CD14-positive monocyte (primary cell): ENCODE data around the gene MCU. TPM values are rescaled to one million over a fixed set of nuclear protein-coding genes. Genes with fewer than 3 reads are reported as not detected.

Experiments
- DNase-seq, 3 donors: peaks; one replicate each; pipeline ENCODE4 v3.0.0-alpha.2; 2011 to 2022
- H2AFZ ChIP-seq: 2 replicates; pipeline ENCODE4 v1.6.0; 2012; ENCODE audit warnings: mild to moderate bottlenecking, low read depth, low read length, inconsistent platforms; ENCODE audit not compliant: insufficient read depth, poor library complexity, severe bottlenecking
- H3K27ac ChIP-seq, 2 donors: 1 replicate in 1 of 2; 2 replicates in 1 of 2; pipeline ENCODE4 v1.5.1; 2012 to 2013; ENCODE audit warnings: low read length in 2 of 2, control low read depth in 1 of 2, inconsistent platforms in 1 of 2, low read depth in 1 of 2, mild to moderate bottlenecking in 1 of 2
- H3K27me3 ChIP-seq, 2 donors: one replicate each; pipeline versions ENCODE4 v1.6.0 to v1.6.1; 2011 to 2013; ENCODE audit warnings: low read length in 2 of 2; ENCODE audit not compliant: control insufficient read depth in 2 of 2, insufficient read depth in 2 of 2
- H3K36me3 ChIP-seq, 2 donors: replicated peaks in 1 of 2; 1 replicate in 1 of 2; 2 replicates in 1 of 2; pipeline versions ENCODE4 v1.5.1 to v1.6.1; 2012 to 2013; ENCODE audit warnings: low read length in 2 of 2, control low read depth in 1 of 2, inconsistent platforms in 1 of 2, mild to moderate bottlenecking in 1 of 2; ENCODE audit not compliant: insufficient read depth in 2 of 2, control insufficient read depth in 1 of 2
- H3K4me1 ChIP-seq, 2 donors: 1 replicate in 1 of 2; 2 replicates in 1 of 2; pipeline versions ENCODE4 v1.5.1 to v1.6.1; 2012 to 2013; ENCODE audit warnings: low read length in 2 of 2, control low read depth in 1 of 2, inconsistent platforms in 1 of 2, mild to moderate bottlenecking in 1 of 2, moderate library complexity in 1 of 2; ENCODE audit not compliant: insufficient read depth in 2 of 2, control insufficient read depth in 1 of 2
- H3K4me2 ChIP-seq: replicated peaks from 2 replicates; pipeline ENCODE3; 2012; ENCODE audit warnings: low read length, moderate library complexity, mild to moderate bottlenecking; ENCODE audit not compliant: poor library complexity, severe bottlenecking; ENCODE audit errors: extremely low read depth
- H3K4me3 ChIP-seq, 3 experiments: fragments of 200-600 bp in 1 of 3; sonication (generic) in 1 of 3; replicated peaks in 1 of 3; 1 replicate in 2 of 3; 2 replicates in 1 of 3; pipeline ENCODE4 v1.5.1; 2011 to 2013; ENCODE audit warnings: low read length in 3 of 3, mild to moderate bottlenecking in 3 of 3, control low read depth in 2 of 3, low read depth in 2 of 3, inconsistent platforms in 1 of 3, moderate library complexity in 1 of 3
- H3K79me2 ChIP-seq: 2 replicates; pipeline ENCODE4 v1.6.0; 2012; ENCODE audit warnings: mild to moderate bottlenecking, control low read depth, inconsistent platforms, low read length, moderate library complexity; ENCODE audit not compliant: insufficient read depth
- H3K9ac ChIP-seq: 2 replicates; pipeline ENCODE4 v1.6.0; 2017; ENCODE audit warnings: low read length, mild to moderate bottlenecking; ENCODE audit not compliant: insufficient read depth, poor library complexity, severe bottlenecking
- H3K9me3 ChIP-seq, 2 donors: replicated peaks in 1 of 2; 1 replicate in 1 of 2; 2 replicates in 1 of 2; pipeline versions ENCODE4 v1.5.1 to v1.6.1; 2012 to 2013; ENCODE audit warnings: low read length in 2 of 2, control low read depth in 1 of 2; ENCODE audit not compliant: control insufficient read depth in 1 of 2, insufficient read depth in 1 of 2
- H4K20me1 ChIP-seq: 2 replicates; pipeline ENCODE4 v1.6.0; 2012; ENCODE audit warnings: mild to moderate bottlenecking, low read length, control low read depth, moderate library complexity; ENCODE audit not compliant: insufficient read depth
- H3K27ac Mint-ChIP-seq, 7 donors: one replicate each; pipeline ENCODE4 v1.8.0; 2020; ENCODE audit warnings: mild to moderate bottlenecking in 7 of 7, mixed read lengths in 7 of 7, moderate library complexity in 6 of 7, inconsistent platforms in 2 of 7
- H3K27me3 Mint-ChIP-seq, 3 donors: one replicate each; pipeline ENCODE4 v1.8.0; 2021 to 2022; ENCODE audit warnings: low read depth in 3 of 3, mild to moderate bottlenecking in 3 of 3, mixed read lengths in 3 of 3, moderate library complexity in 3 of 3, inconsistent platforms in 1 of 3
- H3K36me3 Mint-ChIP-seq, 2 donors: one replicate each; pipeline ENCODE4 v1.8.0; 2020; ENCODE audit warnings: mixed read lengths in 2 of 2, inconsistent platforms in 1 of 2, mild to moderate bottlenecking in 1 of 2
- H3K4me1 Mint-ChIP-seq: one replicate; pipeline ENCODE4 v1.8.0; 2020; ENCODE audit warnings: mild to moderate bottlenecking, mixed read lengths
- H3K4me3 Mint-ChIP-seq, 2 donors: one replicate each; pipeline ENCODE4 v1.8.0; 2020; ENCODE audit warnings: mild to moderate bottlenecking in 2 of 2, mixed read lengths in 2 of 2, moderate library complexity in 1 of 2
- H3K9me3 Mint-ChIP-seq, 7 donors: one replicate each; pipeline ENCODE4 v1.8.0; 2020 to 2022; ENCODE audit warnings: mixed read lengths in 7 of 7, mild to moderate bottlenecking in 6 of 7, moderate library complexity in 6 of 7, inconsistent platforms in 2 of 7
- WGBS: methylation state at CpG from one replicate; pipeline ENCODE4 v1.1.5; 2013; ENCODE audit warnings: missing lambda C conversion rate; ENCODE audit not compliant: insufficient coverage; 5-methylcytosine and 5-hydroxymethylcytosine counted together
- intact Hi-C, 2 donors: fragments of 100-400 bp; cut with micrococcal nuclease; formaldehyde crosslinking; loops; one replicate each; pipeline versions ENCODE4 v1.15.0 to v1.15.1; 2023
- polyA plus RNA-seq, 3 donors: library from polyadenylated mRNA; depleted of rRNA in 1 of 3; unstranded in 2 of 3; stranded (reverse) in 1 of 3; fragments of 300-500 nt in 2 of 3; fragments of >200 nt in 1 of 3; fragmentation: Illumina TruSeq in 2 of 3; gene quantifications; 1 replicate in 2 of 3; 2 replicates in 1 of 3; pipeline ENCODE4 v1.2.3, GENCODE V29; 2012 to 2021
- TF ChIP-seq, protein P1 (sequence below): fragments of 200-600 bp; IDR thresholded peaks from one replicate; pipeline ENCODE4 v1.8.0; 2022; ENCODE audit warnings: antibody characterized with exemption, mild to moderate bottlenecking

Gene MCU
- polyA plus RNA-seq, 3 donors = 11.7 to 23.1 (median 16.5) TPM

DNA sequence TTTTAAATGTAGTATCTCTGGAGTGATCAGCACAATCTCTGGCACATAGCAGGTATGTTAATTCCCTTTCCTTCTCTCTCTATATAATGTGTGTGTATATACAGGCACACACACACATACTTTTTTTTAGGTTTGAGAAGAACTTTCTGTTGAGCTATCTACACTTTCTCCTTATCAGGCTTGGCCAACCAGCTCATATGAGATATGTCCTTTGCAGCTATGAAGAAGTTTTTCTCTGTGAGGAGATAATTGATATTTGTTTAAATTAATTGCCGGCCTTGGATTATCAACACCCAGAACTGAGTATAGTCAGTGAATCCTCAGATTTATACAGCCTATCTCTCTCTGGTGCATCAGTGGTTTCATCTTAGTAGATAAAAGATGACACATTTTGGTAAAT lies 2.3 kb upstream of the MCU start:
- intact Hi-C loops = loop anchor here (5.0 to 10.0 kb wide), 2 partner anchors 62 to 325 kb away; partner anchors contain the start of gene MICU1 (in 2 of the 2)
- Histone ChIP-seq H3K4me2 (no peak overlapping the region), H3K4me3 (no peak overlapping the region), H2AFZ (no peak overlapping the region), H4K20me1 (peaks cover 12% of the 10 kb centered on the region), H3K4me1 (peaks cover 31 to 35% of the 10 kb centered on the region in 2 donors), H3K36me3 (no peaks in the 10 kb centered on the region), H3K27ac (no peak overlapping the region), H3K79me2 (peaks cover 26% of the 10 kb centered on the region), H3K9me3 (no peaks in the 10 kb centered on the region), H3K27me3 (no peaks in the 10 kb centered on the region), H3K9ac (no peak overlapping the region)
- no peak for DNase-seq
- Mint-ChIP-seq H3K4me1 (peaks cover 35% of the 10 kb centered on the region), H3K36me3 (no peaks in the 10 kb centered on the region), H3K9me3 (no peaks in the 10 kb centered on the region), H3K27me3 (peaks cover 0 to 1% (median 0%) of the 10 kb centered on the region in 3 donors), H3K27ac (no peak overlapping the region), H3K4me3 (no peak overlapping the region)
- no CpG with 5 or more reads among the region's 1 CpG for WGBS
- TF ChIP-seq, protein P1, sequence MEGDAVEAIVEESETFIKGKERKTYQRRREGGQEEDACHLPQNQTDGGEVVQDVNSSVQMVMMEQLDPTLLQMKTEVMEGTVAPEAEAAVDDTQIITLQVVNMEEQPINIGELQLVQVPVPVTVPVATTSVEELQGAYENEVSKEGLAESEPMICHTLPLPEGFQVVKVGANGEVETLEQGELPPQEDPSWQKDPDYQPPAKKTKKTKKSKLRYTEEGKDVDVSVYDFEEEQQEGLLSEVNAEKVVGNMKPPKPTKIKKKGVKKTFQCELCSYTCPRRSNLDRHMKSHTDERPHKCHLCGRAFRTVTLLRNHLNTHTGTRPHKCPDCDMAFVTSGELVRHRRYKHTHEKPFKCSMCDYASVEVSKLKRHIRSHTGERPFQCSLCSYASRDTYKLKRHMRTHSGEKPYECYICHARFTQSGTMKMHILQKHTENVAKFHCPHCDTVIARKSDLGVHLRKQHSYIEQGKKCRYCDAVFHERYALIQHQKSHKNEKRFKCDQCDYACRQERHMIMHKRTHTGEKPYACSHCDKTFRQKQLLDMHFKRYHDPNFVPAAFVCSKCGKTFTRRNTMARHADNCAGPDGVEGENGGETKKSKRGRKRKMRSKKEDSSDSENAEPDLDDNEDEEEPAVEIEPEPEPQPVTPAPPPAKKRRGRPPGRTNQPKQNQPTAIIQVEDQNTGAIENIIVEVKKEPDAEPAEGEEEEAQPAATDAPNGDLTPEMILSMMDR = no peak

DNA sequence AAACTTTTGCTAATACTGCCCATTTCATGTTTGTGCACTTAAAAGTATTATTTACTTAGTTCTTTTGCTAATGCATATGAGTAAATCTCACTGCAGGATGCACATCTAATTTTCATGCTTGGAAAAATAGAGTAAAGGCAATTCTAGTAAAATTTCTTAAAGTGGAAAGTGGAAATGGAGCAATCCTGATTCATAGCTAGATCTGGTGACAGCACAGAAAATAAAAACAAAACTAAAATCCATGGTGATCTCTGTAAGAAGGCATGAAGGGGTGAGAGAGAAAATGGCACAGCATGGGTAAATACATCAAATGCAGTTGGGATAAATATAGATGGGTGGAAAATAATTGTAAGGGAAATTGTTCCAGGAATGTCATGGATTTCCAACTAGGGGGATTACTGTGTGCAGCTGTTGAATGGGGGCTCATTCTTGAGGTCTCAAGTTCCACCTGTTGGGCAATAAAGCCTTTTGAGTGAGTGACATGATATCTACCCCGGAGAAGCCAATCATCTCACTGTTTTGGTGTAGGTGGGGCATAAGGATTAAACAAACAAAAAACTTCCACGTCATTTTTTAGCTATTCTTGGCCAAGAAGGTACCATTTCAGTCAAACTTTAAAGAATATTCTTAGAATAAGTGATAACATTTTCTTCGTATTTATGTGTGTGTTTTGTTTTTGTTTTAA lies 1.7 kb upstream of the MCU start:
- no peak for DNase-seq

More for the DNA sequence above, 1.7 kb upstream of the MCU start:
- Histone ChIP-seq H3K4me1 (peaks cover 37 to 41% of the 10 kb centered on the region in 2 donors), H3K9me3 (no peaks in the 10 kb centered on the region), H3K27me3 (no peaks in the 10 kb centered on the region), H3K9ac (no peak overlapping the region), H3K4me3 (no peak overlapping the region), H4K20me1 (peaks cover 12% of the 10 kb centered on the region), H3K27ac (no peak overlapping the region), H2AFZ (no peak overlapping the region), H3K36me3 (no peaks in the 10 kb centered on the region), H3K4me2 (no peak overlapping the region), H3K79me2 (peaks cover 30% of the 10 kb centered on the region)
- no peak overlapping the region for H3K4me3 Mint-ChIP-seq
- TF ChIP-seq, protein P1 = no peak
- intact Hi-C loops = loop anchor here (5.0 to 10.0 kb wide), 2 partner anchors 63 to 325 kb away; partner anchors contain the start of gene MICU1 (in 2 of the 2)
- H3K4me1 Mint-ChIP-seq = peaks cover 40% of the 10 kb centered on the region
- whole genome bisulfite sequencing = no CpG with 5 or more reads among the region's 3 CpGs
- no peaks in the 10 kb centered on the region for H3K9me3 Mint-ChIP-seq
- H3K27me3 Mint-ChIP-seq = peaks cover 0 to 1% (median 0%) of the 10 kb centered on the region in 3 donors
- H3K36me3 Mint-ChIP-seq = no peaks in the 10 kb centered on the region
- H3K27ac Mint-ChIP-seq = no peak overlapping the region
